HUES6 (cell line): ENCODE data around the gene PI4KA.
A peak's percentile ranks its signal among the peaks of the same experiment; 100 is the strongest.
"Not testable (repeated sequence)": the region's sequence is repeated elsewhere in the genome, so short reads cannot be mapped to it uniquely, and the experiment has no call there.

ENCODE experiments used
- H3K27ac ChIP-seq: 2 replicates; pipeline ENCODE4 v1.7.0; 2013; ENCODE audit warnings: low read depth, mild to moderate bottlenecking, low read length, inconsistent platforms
- H3K27me3 ChIP-seq: 2 replicates; pipeline ENCODE4 v1.6.1; 2013; ENCODE audit warnings: low read length; ENCODE audit not compliant: control insufficient read depth, insufficient read depth
- H3K36me3 ChIP-seq: 2 replicates; pipeline ENCODE4 v1.6.1; 2013; ENCODE audit warnings: low read length; ENCODE audit not compliant: control insufficient read depth, insufficient read depth
- H3K4me1 ChIP-seq: 2 replicates; pipeline ENCODE4 v1.6.1; 2013; ENCODE audit warnings: low read length; ENCODE audit not compliant: control insufficient read depth, insufficient read depth
- H3K4me3 ChIP-seq: 2 replicates; pipeline ENCODE4 v1.5.1; 2013; ENCODE audit warnings: low read depth, low read length
- H3K9ac ChIP-seq: one replicate; pipeline ENCODE4 v1.6.1; 2013; ENCODE audit warnings: mild to moderate bottlenecking, low read length
- H3K9me3 ChIP-seq: 2 replicates; pipeline ENCODE4 v1.6.1; 2013; ENCODE audit warnings: low read depth, low read length; ENCODE audit not compliant: control insufficient read depth, insufficient read depth

The PI4KA gene

DNA sequence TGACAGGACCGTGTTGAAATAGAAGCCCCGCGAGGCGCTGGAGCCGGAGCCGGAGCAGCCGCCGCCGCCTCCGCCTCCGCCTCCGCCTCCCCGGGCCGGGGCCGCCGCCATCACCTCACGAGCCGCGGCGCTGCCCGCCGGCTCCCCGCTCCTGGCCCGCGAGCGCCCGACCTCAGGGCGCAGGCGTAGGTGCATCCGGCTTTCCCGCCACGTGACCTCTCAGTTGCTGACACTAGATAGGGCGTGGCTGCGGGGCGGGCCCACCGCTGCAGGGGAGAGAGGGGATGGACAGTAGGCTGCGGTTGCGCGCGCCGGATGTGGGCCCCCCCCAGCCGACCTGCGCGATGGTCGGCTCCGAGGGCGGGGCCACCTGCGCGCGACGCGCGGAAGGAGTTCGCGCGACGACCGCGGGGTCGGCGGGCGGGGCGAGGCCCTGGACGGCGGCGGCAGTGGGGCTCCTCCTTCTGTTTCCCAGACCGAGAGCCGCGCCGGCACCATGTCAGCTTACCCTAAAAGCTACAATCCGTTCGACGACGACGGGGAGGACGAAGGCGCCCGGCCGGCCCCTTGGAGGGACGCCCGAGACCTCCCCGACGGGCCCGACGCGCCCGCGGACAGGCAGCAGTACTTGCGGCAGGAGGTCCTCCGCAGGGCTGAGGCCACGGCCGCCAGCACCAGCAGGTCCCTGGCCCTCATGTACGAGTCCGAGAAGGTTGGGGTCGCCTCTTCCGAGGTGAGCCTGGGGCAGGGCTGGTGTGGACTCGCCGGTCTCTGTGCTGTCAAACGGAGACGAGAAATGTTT lies at the start of gene PI4KA, which contains the start of gene SNAP29:
Gene PI4KA (minus strand): TSS at position 197 of the 802 bp plus-strand sequence. CDS start 86 bp downstream, at position 111.
Gene SNAP29 (plus strand): TSS at position 393 of the 802 bp plus-strand sequence. CDS start 104 bp downstream, at position 497.
- Histone ChIP-seq H3K9ac (peak within 1 kb of the TSS; percentile 84), H3K9me3 (no peaks in the 10 kb centered on the region), H3K27me3 (no peaks in the 10 kb centered on the region), H3K27ac (peak within 1 kb of the TSS; percentile 43; the same call in 1 of the 2 replicates), H3K4me1 (peaks cover 12% of the 10 kb centered on the region), H3K36me3 (no peaks in the 10 kb centered on the region), H3K4me3 (peak within 1 kb of the TSS; percentile 67)

DNA sequence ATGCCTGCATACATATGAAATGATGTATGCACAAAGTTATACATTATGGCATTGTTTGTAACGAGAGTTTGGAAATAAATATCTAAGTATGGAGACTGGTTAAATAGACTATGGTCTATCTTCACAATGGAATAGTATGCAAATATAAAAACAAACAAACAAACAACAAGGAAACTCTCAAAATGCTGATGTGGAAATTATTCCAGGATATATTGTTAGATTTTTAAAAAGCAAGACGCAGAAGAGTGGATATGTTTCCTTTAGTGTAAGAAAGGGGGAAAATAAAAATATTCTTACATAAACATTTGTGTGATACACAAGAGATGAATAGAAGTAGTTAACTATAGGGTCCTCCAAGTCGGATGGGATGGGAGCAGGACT lies 47.8 kb upstream of the PI4KA start:
- H3K27me3 ChIP-seq: no peaks in the 10 kb centered on the region
- no peak overlapping the region for H3K27ac ChIP-seq
- no peaks in the 10 kb centered on the region for H3K36me3 ChIP-seq
- H3K9me3 ChIP-seq: no peaks in the 10 kb centered on the region
- no peak overlapping the region for H3K4me3 ChIP-seq
- no peak overlapping the region for H3K9ac ChIP-seq
- no peaks in the 10 kb centered on the region for H3K4me1 ChIP-seq

GRCh38 chr22:20905415-20906386 lies 47.1 kb upstream of the PI4KA start:
- Histone ChIP-seq H3K4me1 (no peaks in the 10 kb centered on the region), H3K9ac (no peak overlapping the region), H3K36me3 (no peaks in the 10 kb centered on the region), H3K27me3 (no peaks in the 10 kb centered on the region), H3K4me3 (no peak overlapping the region), H3K27ac (no peak overlapping the region), H3K9me3 (no peaks in the 10 kb centered on the region)

- Histone ChIP-seq H3K4me1 (no peaks in the 10 kb centered on the region), H3K4me3 (no peak overlapping the region), H3K27me3 (no peaks in the 10 kb centered on the region), H3K27ac (no peak overlapping the region), H3K9me3 (no peaks in the 10 kb centered on the region), H3K9ac (no peak overlapping the region), H3K36me3 (no peaks in the 10 kb centered on the region)
Measured at GRCh38 chr22:20904980-20905355, 46.4 kb upstream of the PI4KA start.

DNA sequence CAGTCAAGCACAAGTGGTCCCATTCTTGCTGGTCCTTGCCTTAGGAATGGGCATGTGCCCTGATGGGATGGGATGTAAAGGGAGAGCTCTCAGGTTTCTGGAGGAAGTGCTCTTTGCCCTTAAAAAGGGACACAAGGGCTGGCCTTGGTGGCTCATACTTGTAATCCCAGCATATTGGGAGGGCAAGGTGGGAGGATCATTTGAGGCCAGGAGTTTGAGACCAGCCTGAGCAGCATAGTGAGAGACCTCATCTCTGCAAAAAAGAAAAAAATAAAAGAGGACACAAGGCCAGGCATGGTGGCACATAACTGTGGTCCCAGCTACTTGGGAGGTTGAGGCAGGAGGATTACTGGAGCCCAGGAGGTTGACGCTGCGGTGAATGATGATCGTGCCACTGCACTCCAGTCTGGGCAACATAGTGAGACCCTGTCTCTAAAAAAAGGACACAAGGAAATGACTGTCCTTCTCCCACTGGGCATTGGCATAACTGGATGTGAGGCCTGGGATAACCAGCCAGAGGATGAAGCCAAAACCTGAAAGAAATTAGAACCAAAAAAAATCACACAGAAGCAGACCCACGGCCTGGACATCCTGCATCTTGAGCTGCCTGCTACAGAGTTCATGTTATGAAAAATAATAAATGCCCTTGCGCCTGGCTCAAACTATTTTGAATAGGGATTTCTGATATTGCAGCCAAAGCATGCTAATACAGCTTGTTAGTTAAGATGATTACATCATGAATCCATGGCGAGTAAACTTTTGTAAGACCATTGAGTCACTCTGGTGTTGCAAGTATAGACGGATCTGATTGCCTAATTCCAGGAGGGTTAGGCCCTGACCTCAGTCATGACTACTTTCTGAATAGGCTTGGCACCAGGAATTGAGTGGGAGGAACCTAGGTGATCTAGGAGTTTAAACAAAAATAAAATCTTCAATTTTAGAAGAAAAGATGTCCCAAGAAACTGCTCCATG lies 45.7 kb upstream of the PI4KA start:
- Histone ChIP-seq H3K36me3 (no peaks in the 10 kb centered on the region), H3K4me3 (no peak overlapping the region), H3K27me3 (no peaks in the 10 kb centered on the region), H3K9ac (no peak overlapping the region), H3K27ac (no peak overlapping the region), H3K4me1 (no peaks in the 10 kb centered on the region), H3K9me3 (no peaks in the 10 kb centered on the region)

DNA sequence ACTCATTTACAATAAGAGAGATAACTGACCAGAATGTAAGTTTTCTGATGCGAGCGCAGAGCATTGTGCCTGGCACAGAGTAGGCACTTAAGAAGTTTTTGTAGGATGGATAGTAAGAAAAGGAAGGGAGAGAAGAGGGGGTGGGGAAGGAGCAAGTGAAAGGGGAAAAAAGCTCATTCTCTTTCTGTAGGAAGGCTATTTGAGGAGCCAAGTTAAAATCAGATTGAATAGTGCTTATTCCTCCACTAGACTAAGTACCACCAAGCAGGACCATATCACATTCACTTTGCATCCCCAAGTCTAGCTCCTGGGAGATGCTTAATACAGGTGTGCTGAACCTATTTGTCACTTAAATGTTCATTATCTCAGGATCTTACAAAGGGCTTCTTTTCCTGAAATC lies 44.5 kb upstream of the PI4KA start:
- H3K36me3 ChIP-seq: no peaks in the 10 kb centered on the region
- H3K27ac ChIP-seq: no peak overlapping the region
- no peak overlapping the region for H3K9ac ChIP-seq
- no peaks in the 10 kb centered on the region for H3K9me3 ChIP-seq
- H3K4me3 ChIP-seq: no peak overlapping the region
- no peaks in the 10 kb centered on the region for H3K4me1 ChIP-seq
- H3K27me3 ChIP-seq: no peaks in the 10 kb centered on the region

- H3K4me3 ChIP-seq, H3K4me1 ChIP-seq, H3K36me3 ChIP-seq, H3K9me3 ChIP-seq, H3K27me3 ChIP-seq, H3K27ac ChIP-seq, H3K9ac ChIP-seq: not testable (repeated sequence)
Measured at GRCh38 chr22:20901093-20902033, 42.8 kb upstream of the PI4KA start.

DNA sequence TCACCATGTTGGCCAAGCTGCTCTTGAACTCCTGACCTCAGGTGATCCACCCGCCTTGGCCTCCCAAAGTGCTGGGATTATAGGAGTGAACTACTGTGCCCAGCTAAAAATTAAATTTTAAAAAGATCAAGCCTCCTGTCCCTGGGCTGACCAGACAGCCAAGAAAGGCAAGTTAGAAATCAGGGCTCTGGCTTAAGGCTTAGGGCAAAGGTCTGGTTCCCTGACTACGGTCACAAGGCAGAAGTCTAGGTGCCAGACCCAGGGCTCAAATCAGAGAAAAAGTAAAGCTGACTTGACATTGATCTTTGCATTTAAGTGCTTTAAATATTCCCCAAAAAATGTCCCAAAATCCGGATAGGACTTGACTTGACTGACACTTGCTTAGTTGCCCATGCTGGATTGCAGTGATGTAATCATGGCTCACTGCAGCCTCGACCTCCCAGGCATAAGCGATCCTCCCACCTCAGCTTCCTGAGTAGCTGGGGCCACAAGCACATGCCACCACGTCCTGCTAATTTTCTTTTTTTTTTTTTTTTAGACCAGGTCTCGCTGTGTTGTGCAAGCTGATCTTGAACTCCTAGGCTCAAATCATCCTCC lies 41.3 kb upstream of the PI4KA start:
- Histone ChIP-seq H3K36me3 (no peaks in the 10 kb centered on the region), H3K4me1 (no peaks in the 10 kb centered on the region), H3K9me3 (no peaks in the 10 kb centered on the region), H3K4me3 (no peak overlapping the region), H3K27me3 (no peaks in the 10 kb centered on the region), H3K27ac (no peak overlapping the region), H3K9ac (no peak overlapping the region)

DNA sequence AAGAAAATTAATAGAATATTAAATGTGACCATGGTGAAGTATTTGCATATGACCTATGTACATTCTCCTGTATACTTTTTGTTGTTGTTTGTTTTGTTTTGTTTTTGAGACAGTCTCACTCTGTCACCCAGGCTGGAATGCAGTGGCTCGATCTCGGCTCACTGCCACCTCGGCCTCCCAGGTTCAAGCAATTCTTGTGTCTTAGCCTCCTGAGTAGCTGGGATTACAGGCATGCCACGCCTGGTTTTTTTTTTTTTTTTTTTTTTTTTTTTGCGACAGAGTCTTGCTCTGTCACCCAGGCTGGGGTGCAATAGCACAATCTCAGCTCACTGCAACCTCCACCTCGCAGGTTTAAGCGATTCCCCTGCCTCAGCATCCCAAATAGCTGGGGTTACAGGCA lies 39.1 kb upstream of the PI4KA start:
- not testable (repeated sequence) for H3K36me3 ChIP-seq, H3K27me3 ChIP-seq, H3K4me1 ChIP-seq, H3K4me3 ChIP-seq, H3K9me3 ChIP-seq, H3K27ac ChIP-seq, H3K9ac ChIP-seq
